ENCODE results near the gene KCTD17.
A peak's percentile ranks its signal among the peaks of the same experiment; 100 is the strongest.

- peak; percentile 86 to 99 (median 90) for TF ChIP-seq CTCF (IDR thresholded peaks at IDR 0.05)
- no peak for TF ChIP-seq POLR2A (IDR thresholded peaks at IDR 0.05)
Observed at GRCh38 chr22:37077802-37078448, 26.4 kb downstream of the KCTD17 start.

Data from Peyer's patch (tissue), 4 donors.